Stimulated activated CD8-positive, alpha-beta memory T cell treated with anti-CD3 and anti-CD28 coated beads, Interleukin-4, amount 100 ng/mL, for 24 hours (primary cell): ENCODE measurements around the gene WHRN.

Experiments used
- DNase-seq: peaks from one replicate; pipeline ENCODE4 v3.0.0-alpha.2; 2020; ENCODE audit warnings: low read depth

WHRN gene

GRCh38 chr9:114396558-114397218 is 108.6 kb downstream of the WHRN start:
- no peak for DNase-seq

GRCh38 chr9:114395768-114396167 is 109.5 kb downstream of the WHRN start:
- DNase-seq, result no peak

GRCh38 chr9:114395334-114395617 is 110.0 kb downstream of the WHRN start:
- DNase-seq, result no peak

- no peak for DNase-seq
These were observed 110.5 kb downstream of the WHRN start for GRCh38 chr9:114394523-114395333.

- DNase-seq, result no peak
These were observed 112.5 kb downstream of the WHRN start for GRCh38 chr9:114392749-114393112.

- DNase-seq, result no peak
These were observed 114.3 kb downstream of the WHRN start for GRCh38 chr9:114390952-114391351.

- no peak for DNase-seq
These were observed 115.5 kb downstream of the WHRN start for GRCh38 chr9:114389612-114390368.

GRCh38 chr9:114388764-114389375 is 116.4 kb downstream of the WHRN start:
- no peak for DNase-seq

GRCh38 chr9:114388357-114388682 is 117.0 kb downstream of the WHRN start:
- DNase-seq, result no peak

- DNase-seq, result peak; percentile 76
These were observed 117.5 kb downstream of the WHRN start, which contains the start of gene AKNA for GRCh38 chr9:114387680-114388356. Gene AKNA (minus strand): TSS chr9:114387982. CDS start chr9:114381333, 6,649 bp downstream.

- DNase-seq, result no peak
These were observed 118.2 kb downstream of the WHRN start for GRCh38 chr9:114386886-114387679.

GRCh38 chr9:114386361-114386885 is 118.8 kb downstream of the WHRN start:
- no peak for DNase-seq

- peak; percentile 76 for DNase-seq
These were observed 119.7 kb downstream of the WHRN start for GRCh38 chr9:114385397-114386181.

- DNase-seq, result no peak
These were observed 120.4 kb downstream of the WHRN start for GRCh38 chr9:114384836-114385396.

- DNase-seq, result no peak
These were observed 120.9 kb downstream of the WHRN start for GRCh38 chr9:114384341-114384740.

GRCh38 chr9:114383521-114384231 is 121.6 kb downstream of the WHRN start:
- DNase-seq, result no peak

- peak; percentile 64 for DNase-seq
These were observed 122.4 kb downstream of the WHRN start for GRCh38 chr9:114382699-114383520.

- DNase-seq, result no peak
These were observed 126.4 kb downstream of the WHRN start for GRCh38 chr9:114378883-114379282.
